Skeletal muscle satellite cell (primary cell): ENCODE results near the gene CAMTA1.

Experiments
- H3K27me3 ChIP-seq: 2 replicates; pipeline ENCODE4 v1.7.0; 2013; ENCODE audit warnings: low read length; ENCODE audit not compliant: control insufficient read depth, insufficient read depth
- H3K36me3 ChIP-seq: 2 replicates; pipeline ENCODE4 v1.7.0; 2013; ENCODE audit warnings: mild to moderate bottlenecking, control low read depth, low read length; ENCODE audit not compliant: insufficient read depth
- H3K4me1 ChIP-seq: 2 replicates; pipeline ENCODE4 v1.7.0; 2013; ENCODE audit warnings: low read length; ENCODE audit not compliant: control insufficient read depth, insufficient read depth
- H3K4me2 ChIP-seq: 2 replicates; pipeline ENCODE4 v1.7.0; 2013; ENCODE audit warnings: mild to moderate bottlenecking, low read length
- H3K4me3 ChIP-seq: 2 replicates; pipeline ENCODE4 v1.7.0; 2013; ENCODE audit warnings: low read length
- H3K9ac ChIP-seq: 2 replicates; pipeline ENCODE4 v1.7.0; 2013; ENCODE audit warnings: mild to moderate bottlenecking, low read depth, low read length, moderate library complexity
- H3K9me3 ChIP-seq: replicated peaks from 2 replicates; pipeline ENCODE4 v1.7.0; 2013; ENCODE audit warnings: mild to moderate bottlenecking, control low read depth, low read length

The CAMTA1 gene

GRCh38 chr1:7576946-7577657 lies 791.8 kb downstream of the CAMTA1 start:
- Histone ChIP-seq H3K36me3 (no peaks in the 10 kb centered on the region), H3K9ac (no peak overlapping the region), H3K4me3 (no peak overlapping the region), H3K27me3 (no peaks in the 10 kb centered on the region), H3K4me2 (no peak overlapping the region), H3K4me1 (peaks cover 4% of the 10 kb centered on the region), H3K9me3 (no peaks in the 10 kb centered on the region)

- Histone ChIP-seq H3K36me3 (no peaks in the 10 kb centered on the region), H3K4me3 (no peak overlapping the region), H3K4me1 (peaks cover 4% of the 10 kb centered on the region), H3K9ac (no peak overlapping the region), H3K27me3 (no peaks in the 10 kb centered on the region), H3K4me2 (no peak overlapping the region), H3K9me3 (no peaks in the 10 kb centered on the region)
These were observed 793.0 kb downstream of the CAMTA1 start for GRCh38 chr1:7578206-7578605.

- no peaks in the 10 kb centered on the region for H3K9me3 ChIP-seq
- no peak overlapping the region for H3K4me3 ChIP-seq
- H3K9ac ChIP-seq: no peak overlapping the region
- H3K36me3 ChIP-seq: no peaks in the 10 kb centered on the region
- peaks cover 3% of the 10 kb centered on the region for H3K27me3 ChIP-seq
- peaks cover 4% of the 10 kb centered on the region for H3K4me1 ChIP-seq
- H3K4me2 ChIP-seq: no peak overlapping the region
These were observed 793.8 kb downstream of the CAMTA1 start for GRCh38 chr1:7579016-7579415.

GRCh38 chr1:7579831-7580804 lies 794.9 kb downstream of the CAMTA1 start:
- H3K36me3 ChIP-seq: no peaks in the 10 kb centered on the region
- no peaks in the 10 kb centered on the region for H3K9me3 ChIP-seq
- peaks cover 3% of the 10 kb centered on the region for H3K27me3 ChIP-seq
- no peak overlapping the region for H3K4me2 ChIP-seq
- peaks cover 4% of the 10 kb centered on the region for H3K4me1 ChIP-seq
- H3K4me3 ChIP-seq: no peak overlapping the region
- no peak overlapping the region for H3K9ac ChIP-seq

GRCh38 chr1:7580923-7581753 lies 795.9 kb downstream of the CAMTA1 start:
- Histone ChIP-seq H3K27me3 (peaks cover 3% of the 10 kb centered on the region), H3K9me3 (no peaks in the 10 kb centered on the region), H3K9ac (no peak overlapping the region), H3K36me3 (no peaks in the 10 kb centered on the region), H3K4me2 (no peak overlapping the region), H3K4me1 (peaks cover 4% of the 10 kb centered on the region), H3K4me3 (no peak overlapping the region)

GRCh38 chr1:7581754-7582459 lies 796.7 kb downstream of the CAMTA1 start:
- H3K4me3 ChIP-seq: no peak overlapping the region
- no peaks in the 10 kb centered on the region for H3K9me3 ChIP-seq
- no peak overlapping the region for H3K9ac ChIP-seq
- peaks cover 3% of the 10 kb centered on the region for H3K27me3 ChIP-seq
- no peaks in the 10 kb centered on the region for H3K36me3 ChIP-seq
- peaks cover 4% of the 10 kb centered on the region for H3K4me1 ChIP-seq
- H3K4me2 ChIP-seq: no peak overlapping the region

GRCh38 chr1:7582460-7582972 lies 797.3 kb downstream of the CAMTA1 start:
- no peak overlapping the region for H3K9ac ChIP-seq
- peaks cover 3% of the 10 kb centered on the region for H3K27me3 ChIP-seq
- H3K4me3 ChIP-seq: no peak overlapping the region
- H3K9me3 ChIP-seq: no peaks in the 10 kb centered on the region
- H3K4me1 ChIP-seq: peaks cover 4% of the 10 kb centered on the region
- H3K4me2 ChIP-seq: no peak overlapping the region
- no peaks in the 10 kb centered on the region for H3K36me3 ChIP-seq

- Histone ChIP-seq H3K27me3 (peaks cover 3% of the 10 kb centered on the region), H3K4me1 (peaks cover 4% of the 10 kb centered on the region), H3K36me3 (no peaks in the 10 kb centered on the region), H3K9ac (no peak overlapping the region), H3K4me3 (no peak overlapping the region), H3K4me2 (no peak overlapping the region), H3K9me3 (no peaks in the 10 kb centered on the region)
These were observed 798.2 kb downstream of the CAMTA1 start for GRCh38 chr1:7583291-7584096.

GRCh38 chr1:7584157-7584556 lies 798.9 kb downstream of the CAMTA1 start:
- Histone ChIP-seq H3K36me3 (no peaks in the 10 kb centered on the region), H3K9ac (no peak overlapping the region), H3K4me2 (no peak overlapping the region), H3K4me3 (no peak overlapping the region), H3K4me1 (peaks cover 4% of the 10 kb centered on the region), H3K27me3 (peaks cover 3% of the 10 kb centered on the region), H3K9me3 (no peaks in the 10 kb centered on the region)

GRCh38 chr1:7584643-7585042 lies 799.4 kb downstream of the CAMTA1 start:
- Histone ChIP-seq H3K4me1 (peaks cover 4% of the 10 kb centered on the region), H3K4me2 (no peak overlapping the region), H3K4me3 (no peak overlapping the region), H3K27me3 (peaks cover 3% of the 10 kb centered on the region), H3K9ac (no peak overlapping the region), H3K36me3 (no peaks in the 10 kb centered on the region), H3K9me3 (no peaks in the 10 kb centered on the region)
